H9 (cell line): ENCODE measurements around the gene ARID4A. TPM values are rescaled to one million over a fixed set of nuclear protein-coding genes. Genes with fewer than 3 reads are reported as not detected.
"Not testable (repeated sequence)": the region's sequence is repeated elsewhere in the genome, so short reads cannot be mapped to it uniquely, and the experiment has no call there.

Experiments
- DNase-seq: peaks from one replicate; pipeline ENCODE4 v3.0.0-alpha.2; 2017
- H2AFZ ChIP-seq: one replicate; pipeline ENCODE4 v1.6.1; 2013; ENCODE audit warnings: mild to moderate bottlenecking, low read length, control low read depth, moderate library complexity
- H2AK5ac ChIP-seq: 2 replicates; pipeline ENCODE4 v1.6.1; 2013; ENCODE audit warnings: low read length, control low read depth, mixed read lengths; ENCODE audit not compliant: insufficient read length
- H2BK120ac ChIP-seq: one replicate; pipeline ENCODE4 v1.6.1; 2013; ENCODE audit warnings: low read depth, mild to moderate bottlenecking, low read length, control low read depth, inconsistent platforms; ENCODE audit not compliant: poor library complexity, severe bottlenecking
- H2BK12ac ChIP-seq: 2 replicates; pipeline ENCODE4 v1.6.1; 2013; ENCODE audit warnings: low read length, control low read depth, mixed read lengths, low read depth; ENCODE audit not compliant: insufficient read length
- H2BK15ac ChIP-seq: 2 replicates; pipeline ENCODE4 v1.6.1; 2013; ENCODE audit warnings: low read depth, low read length, control low read depth
- H2BK20ac ChIP-seq: one replicate; pipeline ENCODE4 v1.6.1; 2013; ENCODE audit warnings: low read depth, mild to moderate bottlenecking, low read length, control low read depth, inconsistent platforms; ENCODE audit not compliant: poor library complexity, severe bottlenecking
- H2BK5ac ChIP-seq: 2 replicates; pipeline ENCODE4 v1.6.1; 2013; ENCODE audit warnings: low read length, control low read depth, mixed read lengths; ENCODE audit not compliant: insufficient read length
- H3K14ac ChIP-seq: 2 replicates; pipeline ENCODE4 v1.6.1; 2013; ENCODE audit warnings: low read length, control low read depth; ENCODE audit not compliant: insufficient read depth
- H3K18ac ChIP-seq: 2 replicates; pipeline ENCODE4 v1.6.1; 2013; ENCODE audit warnings: low read depth, mild to moderate bottlenecking, mixed read lengths, low read length, control low read depth; ENCODE audit not compliant: insufficient read length
- H3K23ac ChIP-seq: 2 replicates; pipeline ENCODE4 v1.6.1; 2013; ENCODE audit warnings: low read length, control low read depth, mixed read lengths, low read depth; ENCODE audit not compliant: insufficient read length
- H3K23me2 ChIP-seq: 2 replicates; pipeline ENCODE4 v1.6.1; 2013; ENCODE audit warnings: low read depth, mild to moderate bottlenecking, mixed read lengths, low read length, control low read depth; ENCODE audit not compliant: insufficient read length, poor library complexity, severe bottlenecking
- H3K27ac ChIP-seq: 2 replicates; pipeline ENCODE4 v1.5.1; 2013; ENCODE audit warnings: low read length, control low read depth, mixed read lengths, low read depth; ENCODE audit not compliant: insufficient read length
- H3K27me3 ChIP-seq: 2 replicates; pipeline ENCODE4 v1.6.1; 2013; ENCODE audit warnings: low read length, control low read depth, inconsistent platforms; ENCODE audit not compliant: insufficient read depth
- H3K4ac ChIP-seq: 2 replicates; pipeline ENCODE4 v1.6.1; 2013; ENCODE audit warnings: low read depth, mild to moderate bottlenecking, control low read depth, inconsistent platforms, low read length, moderate library complexity
- H3K4me1 ChIP-seq: 2 replicates; pipeline ENCODE4 v1.6.1; 2013; ENCODE audit warnings: low read length, control low read depth, inconsistent platforms; ENCODE audit not compliant: insufficient read depth
- H3K4me2 ChIP-seq: 2 replicates; pipeline ENCODE4 v1.6.1; 2013; ENCODE audit warnings: low read length, control low read depth, mixed read lengths; ENCODE audit not compliant: insufficient read length, insufficient read depth
- H3K56ac ChIP-seq: 2 replicates; pipeline ENCODE4 v1.6.1; 2013; ENCODE audit warnings: low read depth, mild to moderate bottlenecking, mixed read lengths, low read length, control low read depth; ENCODE audit not compliant: insufficient read length
- H3K79me1 ChIP-seq: 2 replicates; pipeline ENCODE4 v1.6.1; 2013; ENCODE audit warnings: low read depth, mild to moderate bottlenecking, moderate library complexity, low read length, control low read depth, inconsistent platforms; ENCODE audit not compliant: insufficient read depth, poor library complexity, severe bottlenecking
- H3K79me2 ChIP-seq: 2 replicates; pipeline ENCODE4 v1.6.1; 2013; ENCODE audit warnings: low read length, control low read depth, inconsistent platforms; ENCODE audit not compliant: insufficient read depth
- H3K9ac ChIP-seq: 2 replicates; pipeline ENCODE4 v1.6.1; 2013; ENCODE audit warnings: low read length, control low read depth, mixed read lengths; ENCODE audit not compliant: insufficient read length; ENCODE audit errors: extremely low read depth
- H3K9me3 ChIP-seq: one replicate; pipeline ENCODE4 v1.6.1; 2013; ENCODE audit warnings: low read depth, low read length, inconsistent platforms; ENCODE audit not compliant: control insufficient read depth
- H3T11ph ChIP-seq: one replicate; pipeline ENCODE4 v1.6.1; 2013; ENCODE audit warnings: mild to moderate bottlenecking, low read length, control low read depth, inconsistent platforms
- H4K20me1 ChIP-seq: one replicate; pipeline ENCODE4 v1.6.1; 2013; ENCODE audit not compliant: control insufficient read depth, insufficient read length, insufficient read depth
- H4K5ac ChIP-seq: 2 replicates; pipeline ENCODE4 v1.6.1; 2013; ENCODE audit warnings: low read depth, mild to moderate bottlenecking, mixed read lengths, low read length, control low read depth; ENCODE audit not compliant: insufficient read length
- H4K8ac ChIP-seq: replicated peaks from 2 replicates; pipeline ENCODE4 v1.6.1; 2013; ENCODE audit warnings: low read length, control low read depth, mixed read lengths, low read depth; ENCODE audit not compliant: insufficient read length
- H4K91ac ChIP-seq: 2 replicates; pipeline ENCODE4 v1.6.1; 2013; ENCODE audit warnings: low read depth, mild to moderate bottlenecking, moderate library complexity, mixed read lengths, low read length, control low read depth; ENCODE audit not compliant: insufficient read length
- H3K27ac Mint-ChIP-seq, 3 experiments: 2 replicates in 2 of 3; 3 replicates in 1 of 3; pipeline ENCODE4 v1.8.0; 2020 to 2021; ENCODE audit warnings: mixed read lengths in 3 of 3, mild to moderate bottlenecking in 1 of 3, moderate library complexity in 1 of 3
- H3K27me3 Mint-ChIP-seq: 2 replicates; pipeline ENCODE4 v1.8.0; 2021; ENCODE audit warnings: low read depth, mild to moderate bottlenecking, moderate library complexity, mixed read lengths
- H3K36me3 Mint-ChIP-seq, 3 experiments: 2 replicates in 2 of 3; 3 replicates in 1 of 3; pipeline ENCODE4 v1.8.0; 2020 to 2021; ENCODE audit warnings: low read depth in 3 of 3, mixed read lengths in 3 of 3; ENCODE audit not compliant: insufficient read depth in 1 of 3
- H3K4me1 Mint-ChIP-seq, 2 experiments: 2 replicates each; pipeline ENCODE4 v1.8.0; 2020; ENCODE audit warnings: mixed read lengths in 2 of 2
- H3K4me3 Mint-ChIP-seq, 2 experiments: 2 replicates in 1 of 2; 3 replicates in 1 of 2; pipeline ENCODE4 v1.8.0; 2020 to 2021; ENCODE audit warnings: mild to moderate bottlenecking in 2 of 2, mixed read lengths in 2 of 2, moderate library complexity in 1 of 2
- H3K9me3 Mint-ChIP-seq, 2 experiments: 2 replicates in 1 of 2; 3 replicates in 1 of 2; pipeline ENCODE4 v1.8.0; 2020; ENCODE audit warnings: mild to moderate bottlenecking in 2 of 2, mixed read lengths in 2 of 2, moderate library complexity in 1 of 2
- WGBS: extraction: QIAGEN DNeasy Blood & Tissue Kit; methylation state at CpG from one replicate; pipeline ENCODE4 v1.1.7; 2013; ENCODE audit warnings: missing lambda C conversion rate, low lambda C conversion rate, mixed read lengths; ENCODE audit not compliant: insufficient read length; ENCODE audit errors: extremely low coverage; 5-methylcytosine and 5-hydroxymethylcytosine counted together
- total RNA-seq: library from RNA; stranded (reverse); gene quantifications from 2 replicates; pipeline ENCODE4 v1.2.1, GENCODE V29; 2021
- TF ChIP-seq, protein P1 (sequence below): fragments of 200-600 bp; sonication (generic); conservative IDR thresholded peaks from 3 replicates; pipeline ENCODE4 v1.8.0; 2021; ENCODE audit warnings: antibody characterized with exemption, mild to moderate bottlenecking

Gene ARID4A
- total RNA-seq, 1 experiment from 2014 or later, result 13.2 TPM

DNA sequence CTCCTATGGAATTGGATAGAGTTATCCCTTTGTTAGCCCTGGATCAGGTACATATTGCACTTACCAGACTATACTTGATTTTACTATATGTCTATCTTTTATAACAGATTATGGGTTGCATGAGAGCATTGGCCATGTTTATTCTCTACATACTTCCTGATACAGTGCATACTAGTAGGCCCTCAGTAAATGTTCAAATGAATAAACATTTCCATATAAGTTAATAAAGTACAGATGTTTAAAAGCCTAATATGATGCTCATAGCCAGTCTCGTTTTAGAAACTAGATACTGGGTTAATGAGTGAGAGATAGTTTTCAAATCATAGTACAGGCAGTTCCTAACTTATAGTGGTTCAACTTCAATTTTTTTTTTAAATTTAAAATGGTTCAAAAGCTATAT lies 57.9 kb downstream of the ARID4A start:
- H3K36me3 Mint-ChIP-seq, result peaks cover 0 to 33% (median 27%) of the 10 kb centered on the region in 3 experiments; a peak in 5 of 7 replicates
- no peak overlapping the region for H4K91ac ChIP-seq
- H2BK5ac ChIP-seq, result no peak overlapping the region
- no peak overlapping the region for H2BK12ac ChIP-seq
- H3K4me2 ChIP-seq, result no peak overlapping the region
- H3K9ac ChIP-seq, result no peak overlapping the region
- no peaks in the 10 kb centered on the region for H3K23me2 ChIP-seq
- H3K4me1 ChIP-seq, result no peaks in the 10 kb centered on the region
- H2BK120ac ChIP-seq, result no peak overlapping the region
- H3K18ac ChIP-seq, result no peak overlapping the region
- no peak overlapping the region for H2BK20ac ChIP-seq
- H3K9me3 ChIP-seq, result no peaks in the 10 kb centered on the region
- no peaks in the 10 kb centered on the region for H3K27me3 Mint-ChIP-seq
- no peak overlapping the region for H4K5ac ChIP-seq
- no peak overlapping the region for H3K4me3 Mint-ChIP-seq
- no peaks in the 10 kb centered on the region for H3K27me3 ChIP-seq
- H3K27ac ChIP-seq, result no peak overlapping the region
- H3K9me3 Mint-ChIP-seq, result no peaks in the 10 kb centered on the region
- no peak for DNase-seq
- no peak overlapping the region for H2BK15ac ChIP-seq
- no peak overlapping the region for H3K27ac Mint-ChIP-seq
- no peak overlapping the region for H2AK5ac ChIP-seq
- H3K4me1 Mint-ChIP-seq, result no peaks in the 10 kb centered on the region
- no peak overlapping the region for H4K8ac ChIP-seq
- no peak overlapping the region for H2AFZ ChIP-seq
- H3K14ac ChIP-seq, result no peak overlapping the region
- no CpG with 5 or more reads among the region's 1 CpG for WGBS
- no peaks in the 10 kb centered on the region for H3K79me1 ChIP-seq
- no peak overlapping the region for H3T11ph ChIP-seq
- no peaks in the 10 kb centered on the region for H4K20me1 ChIP-seq
- TF ChIP-seq, protein P1, sequence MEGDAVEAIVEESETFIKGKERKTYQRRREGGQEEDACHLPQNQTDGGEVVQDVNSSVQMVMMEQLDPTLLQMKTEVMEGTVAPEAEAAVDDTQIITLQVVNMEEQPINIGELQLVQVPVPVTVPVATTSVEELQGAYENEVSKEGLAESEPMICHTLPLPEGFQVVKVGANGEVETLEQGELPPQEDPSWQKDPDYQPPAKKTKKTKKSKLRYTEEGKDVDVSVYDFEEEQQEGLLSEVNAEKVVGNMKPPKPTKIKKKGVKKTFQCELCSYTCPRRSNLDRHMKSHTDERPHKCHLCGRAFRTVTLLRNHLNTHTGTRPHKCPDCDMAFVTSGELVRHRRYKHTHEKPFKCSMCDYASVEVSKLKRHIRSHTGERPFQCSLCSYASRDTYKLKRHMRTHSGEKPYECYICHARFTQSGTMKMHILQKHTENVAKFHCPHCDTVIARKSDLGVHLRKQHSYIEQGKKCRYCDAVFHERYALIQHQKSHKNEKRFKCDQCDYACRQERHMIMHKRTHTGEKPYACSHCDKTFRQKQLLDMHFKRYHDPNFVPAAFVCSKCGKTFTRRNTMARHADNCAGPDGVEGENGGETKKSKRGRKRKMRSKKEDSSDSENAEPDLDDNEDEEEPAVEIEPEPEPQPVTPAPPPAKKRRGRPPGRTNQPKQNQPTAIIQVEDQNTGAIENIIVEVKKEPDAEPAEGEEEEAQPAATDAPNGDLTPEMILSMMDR, result no peak
- H3K79me2 ChIP-seq, result no peaks in the 10 kb centered on the region
- H3K23ac ChIP-seq, result no peak overlapping the region
- no peak overlapping the region for H3K56ac ChIP-seq
- H3K4ac ChIP-seq, result no peak overlapping the region

DNA sequence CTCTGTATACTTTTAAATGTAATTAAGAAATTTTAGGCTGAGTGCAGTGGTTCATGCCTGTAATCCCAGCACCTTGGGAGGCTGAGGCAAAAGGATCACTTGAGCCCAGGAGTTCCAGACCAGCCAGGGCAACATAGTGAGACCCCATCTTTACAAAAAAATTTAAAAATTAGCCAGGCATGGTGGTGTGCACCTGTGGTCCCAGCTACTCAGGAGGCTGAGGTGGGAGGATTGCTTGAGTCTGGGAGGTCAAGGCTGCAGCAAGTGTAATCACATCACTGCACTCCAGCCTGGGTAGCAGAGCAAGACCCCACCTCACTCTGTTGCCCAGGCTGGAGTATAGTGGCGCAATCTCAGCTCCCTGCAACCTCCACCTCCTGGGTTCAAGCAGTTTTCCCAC lies 63.9 kb downstream of the ARID4A start:
- not testable (repeated sequence) for H3K4me3 Mint-ChIP-seq, H3K27me3 Mint-ChIP-seq, H2BK20ac ChIP-seq, H3K4me1 Mint-ChIP-seq, H4K20me1 ChIP-seq, DNase-seq, H2BK5ac ChIP-seq, H3T11ph ChIP-seq, H3K79me2 ChIP-seq, H3K23me2 ChIP-seq, H3K14ac ChIP-seq, H3K4me1 ChIP-seq, H4K5ac ChIP-seq, H3K9ac ChIP-seq, H3K4me2 ChIP-seq, H4K8ac ChIP-seq, H3K4ac ChIP-seq, H3K27me3 ChIP-seq, H3K79me1 ChIP-seq, H2BK15ac ChIP-seq, H2BK12ac ChIP-seq, H3K56ac ChIP-seq, H2BK120ac ChIP-seq, H3K27ac ChIP-seq, H3K18ac ChIP-seq, H3K27ac Mint-ChIP-seq, H3K23ac ChIP-seq, H4K91ac ChIP-seq, H2AFZ ChIP-seq, H3K9me3 ChIP-seq, H2AK5ac ChIP-seq, H3K9me3 Mint-ChIP-seq
- peaks cover 4 to 41% (median 36%) of the 10 kb centered on the region in 3 experiments; a peak in 5 of 7 replicates for H3K36me3 Mint-ChIP-seq
- no CpG with 5 or more reads among the region's 1 CpG for WGBS
